H1 (cell line): ENCODE measurements around the gene FAT1. TPM values are rescaled to one million over a fixed set of nuclear protein-coding genes. Genes with fewer than 3 reads are reported as not detected.

ENCODE experiments used
- CBX8 ChIP-seq: fragments of 300-800, 300-1000 bp; sonication (generic); IDR thresholded peaks from 2 replicates; pipeline ENCODE4 v1.7.1; 2016; ENCODE audit warnings: low read depth, low read length, borderline replicate concordance
- polyA plus RNA-seq, 7 experiments: library from polyadenylated mRNA; depleted of rRNA in 3 of 7; stranded (reverse) in 5 of 7; unstranded in 2 of 7; fragments of >200 nt in 5 of 7; fragments of 200-250 nt in 2 of 7; gene quantifications; 1 replicate in 5 of 7; 2 replicates in 1 of 7; 4 replicates in 1 of 7; pipeline versions ENCODE4 v1.2.1 to v1.2.3, GENCODE V29; 2011 to 2013; ENCODE audit warnings: missing spikeins in 2 of 7, mixed read lengths in 2 of 7
- total RNA-seq: library from RNA; stranded (reverse); fragmentation: NEBNext Ultra II Directional; extraction: Animal tissue kit (Norgen Biotek cat#: 25700); gene quantifications from 2 replicates; pipeline ENCODE4 v1.2.1, GENCODE V29; 2021
- TF ChIP-seq, protein P1 (sequence below): fragments of 300-600 bp; sonication (generic); IDR thresholded peaks from 2 replicates; pipeline ENCODE4 v1.7.1; 2012; ENCODE audit warnings: low read length, moderate library complexity, mild to moderate bottlenecking, inconsistent platforms; ENCODE audit not compliant: insufficient replicate concordance

Gene FAT1
- total and polyA plus RNA-seq, 2 of the 8 experiments (the other 6 are each of a cell fraction or from before 2014, with no cell fraction given) = 94.4 to 137 TPM

DNA sequence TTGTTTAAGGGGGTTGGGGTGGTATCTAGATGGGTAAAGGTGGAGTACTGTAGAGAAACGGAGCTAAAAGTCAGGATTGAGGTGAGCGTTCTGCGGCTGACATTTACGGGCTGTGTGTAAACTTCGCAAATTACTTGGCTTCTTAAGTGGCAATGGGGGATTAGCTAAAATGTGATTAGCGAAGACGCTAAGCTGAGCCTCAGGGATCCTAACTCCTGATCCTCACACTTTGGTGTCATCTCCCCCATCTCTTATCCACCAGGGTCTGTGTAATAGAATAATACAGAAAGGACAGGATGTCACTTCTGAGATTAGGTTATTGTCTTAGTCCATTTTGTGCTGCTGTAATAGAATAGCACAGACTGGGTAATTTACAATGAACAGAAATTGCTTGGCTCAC lies 10.6 kb upstream of the FAT1 start (continued):
- TF ChIP-seq, protein P1, sequence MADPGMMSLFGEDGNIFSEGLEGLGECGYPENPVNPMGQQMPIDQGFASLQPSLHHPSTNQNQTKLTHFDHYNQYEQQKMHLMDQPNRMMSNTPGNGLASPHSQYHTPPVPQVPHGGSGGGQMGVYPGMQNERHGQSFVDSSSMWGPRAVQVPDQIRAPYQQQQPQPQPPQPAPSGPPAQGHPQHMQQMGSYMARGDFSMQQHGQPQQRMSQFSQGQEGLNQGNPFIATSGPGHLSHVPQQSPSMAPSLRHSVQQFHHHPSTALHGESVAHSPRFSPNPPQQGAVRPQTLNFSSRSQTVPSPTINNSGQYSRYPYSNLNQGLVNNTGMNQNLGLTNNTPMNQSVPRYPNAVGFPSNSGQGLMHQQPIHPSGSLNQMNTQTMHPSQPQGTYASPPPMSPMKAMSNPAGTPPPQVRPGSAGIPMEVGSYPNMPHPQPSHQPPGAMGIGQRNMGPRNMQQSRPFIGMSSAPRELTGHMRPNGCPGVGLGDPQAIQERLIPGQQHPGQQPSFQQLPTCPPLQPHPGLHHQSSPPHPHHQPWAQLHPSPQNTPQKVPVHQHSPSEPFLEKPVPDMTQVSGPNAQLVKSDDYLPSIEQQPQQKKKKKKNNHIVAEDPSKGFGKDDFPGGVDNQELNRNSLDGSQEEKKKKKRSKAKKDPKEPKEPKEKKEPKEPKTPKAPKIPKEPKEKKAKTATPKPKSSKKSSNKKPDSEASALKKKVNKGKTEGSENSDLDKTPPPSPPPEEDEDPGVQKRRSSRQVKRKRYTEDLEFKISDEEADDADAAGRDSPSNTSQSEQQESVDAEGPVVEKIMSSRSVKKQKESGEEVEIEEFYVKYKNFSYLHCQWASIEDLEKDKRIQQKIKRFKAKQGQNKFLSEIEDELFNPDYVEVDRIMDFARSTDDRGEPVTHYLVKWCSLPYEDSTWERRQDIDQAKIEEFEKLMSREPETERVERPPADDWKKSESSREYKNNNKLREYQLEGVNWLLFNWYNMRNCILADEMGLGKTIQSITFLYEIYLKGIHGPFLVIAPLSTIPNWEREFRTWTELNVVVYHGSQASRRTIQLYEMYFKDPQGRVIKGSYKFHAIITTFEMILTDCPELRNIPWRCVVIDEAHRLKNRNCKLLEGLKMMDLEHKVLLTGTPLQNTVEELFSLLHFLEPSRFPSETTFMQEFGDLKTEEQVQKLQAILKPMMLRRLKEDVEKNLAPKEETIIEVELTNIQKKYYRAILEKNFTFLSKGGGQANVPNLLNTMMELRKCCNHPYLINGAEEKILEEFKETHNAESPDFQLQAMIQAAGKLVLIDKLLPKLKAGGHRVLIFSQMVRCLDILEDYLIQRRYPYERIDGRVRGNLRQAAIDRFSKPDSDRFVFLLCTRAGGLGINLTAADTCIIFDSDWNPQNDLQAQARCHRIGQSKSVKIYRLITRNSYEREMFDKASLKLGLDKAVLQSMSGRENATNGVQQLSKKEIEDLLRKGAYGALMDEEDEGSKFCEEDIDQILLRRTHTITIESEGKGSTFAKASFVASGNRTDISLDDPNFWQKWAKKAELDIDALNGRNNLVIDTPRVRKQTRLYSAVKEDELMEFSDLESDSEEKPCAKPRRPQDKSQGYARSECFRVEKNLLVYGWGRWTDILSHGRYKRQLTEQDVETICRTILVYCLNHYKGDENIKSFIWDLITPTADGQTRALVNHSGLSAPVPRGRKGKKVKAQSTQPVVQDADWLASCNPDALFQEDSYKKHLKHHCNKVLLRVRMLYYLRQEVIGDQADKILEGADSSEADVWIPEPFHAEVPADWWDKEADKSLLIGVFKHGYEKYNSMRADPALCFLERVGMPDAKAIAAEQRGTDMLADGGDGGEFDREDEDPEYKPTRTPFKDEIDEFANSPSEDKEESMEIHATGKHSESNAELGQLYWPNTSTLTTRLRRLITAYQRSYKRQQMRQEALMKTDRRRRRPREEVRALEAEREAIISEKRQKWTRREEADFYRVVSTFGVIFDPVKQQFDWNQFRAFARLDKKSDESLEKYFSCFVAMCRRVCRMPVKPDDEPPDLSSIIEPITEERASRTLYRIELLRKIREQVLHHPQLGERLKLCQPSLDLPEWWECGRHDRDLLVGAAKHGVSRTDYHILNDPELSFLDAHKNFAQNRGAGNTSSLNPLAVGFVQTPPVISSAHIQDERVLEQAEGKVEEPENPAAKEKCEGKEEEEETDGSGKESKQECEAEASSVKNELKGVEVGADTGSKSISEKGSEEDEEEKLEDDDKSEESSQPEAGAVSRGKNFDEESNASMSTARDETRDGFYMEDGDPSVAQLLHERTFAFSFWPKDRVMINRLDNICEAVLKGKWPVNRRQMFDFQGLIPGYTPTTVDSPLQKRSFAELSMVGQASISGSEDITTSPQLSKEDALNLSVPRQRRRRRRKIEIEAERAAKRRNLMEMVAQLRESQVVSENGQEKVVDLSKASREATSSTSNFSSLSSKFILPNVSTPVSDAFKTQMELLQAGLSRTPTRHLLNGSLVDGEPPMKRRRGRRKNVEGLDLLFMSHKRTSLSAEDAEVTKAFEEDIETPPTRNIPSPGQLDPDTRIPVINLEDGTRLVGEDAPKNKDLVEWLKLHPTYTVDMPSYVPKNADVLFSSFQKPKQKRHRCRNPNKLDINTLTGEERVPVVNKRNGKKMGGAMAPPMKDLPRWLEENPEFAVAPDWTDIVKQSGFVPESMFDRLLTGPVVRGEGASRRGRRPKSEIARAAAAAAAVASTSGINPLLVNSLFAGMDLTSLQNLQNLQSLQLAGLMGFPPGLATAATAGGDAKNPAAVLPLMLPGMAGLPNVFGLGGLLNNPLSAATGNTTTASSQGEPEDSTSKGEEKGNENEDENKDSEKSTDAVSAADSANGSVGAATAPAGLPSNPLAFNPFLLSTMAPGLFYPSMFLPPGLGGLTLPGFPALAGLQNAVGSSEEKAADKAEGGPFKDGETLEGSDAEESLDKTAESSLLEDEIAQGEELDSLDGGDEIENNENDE = no peak
- TF ChIP-seq CBX8 = no peak
